B cell (primary cell): ENCODE data around the gene BCL2. TPM values are rescaled to one million over a fixed set of nuclear protein-coding genes. Genes with fewer than 3 reads are reported as not detected.

Experiments
- ATAC-seq: fragments of 200-7000 bp; cut with Tn5 transposase; one replicate; pipeline ENCODE4 v1.10.0; 2021; ENCODE audit warnings: low read depth, mild to moderate bottlenecking, moderate number of reproducible peaks, moderate library complexity
- CTCF ChIA-PET: fragments of 350-600 bp; sonication (Branson Sonifier 250); formaldehyde crosslinking; loops from one replicate; lab custom pipeline; 2021; ENCODE audit warnings: antibody characterized with exemption, inconsistent platforms; lab: Charles Lee
- POLR2A ChIA-PET: fragments of 350-600 bp; sonication (Branson Sonifier 250); formaldehyde crosslinking; loops from one replicate; lab custom pipeline; 2021; ENCODE audit warnings: antibody characterized with exemption; lab: Charles Lee
- DNase-seq: peaks from one replicate; pipeline ENCODE4 v3.0.0; 2013
- H2AFZ ChIP-seq: 2 replicates; pipeline ENCODE4 v1.6.1; 2012; ENCODE audit warnings: mild to moderate bottlenecking, low read depth, low read length; ENCODE audit not compliant: insufficient read depth, poor library complexity, severe bottlenecking
- H3K27ac ChIP-seq, 2 donors: 1 replicate in 1 of 2; 2 replicates in 1 of 2; pipeline ENCODE4 v1.5.1; 2012 to 2013; ENCODE audit warnings: low read length in 2 of 2, mild to moderate bottlenecking in 2 of 2, moderate library complexity in 1 of 2
- H3K27me3 ChIP-seq, 4 experiments: fragments of 200-600 bp in 1 of 4; sonication (generic) in 1 of 4; replicated peaks in 1 of 4; 1 replicate in 2 of 4; 2 replicates in 2 of 4; pipeline versions ENCODE4 v1.6.1 to v1.7.0; 2013 to 2016; ENCODE audit warnings: low read length in 3 of 4, mild to moderate bottlenecking in 2 of 4, mixed read lengths in 1 of 4, moderate library complexity in 1 of 4; ENCODE audit not compliant: insufficient read depth in 4 of 4, control insufficient read depth in 3 of 4; ENCODE audit errors: control extremely low read depth in 1 of 4
- H3K36me3 ChIP-seq, 2 experiments: replicated peaks in 1 of 2; 1 replicate in 1 of 2; 2 replicates in 1 of 2; pipeline versions ENCODE4 v1.6.1 to v1.7.1; 2013; ENCODE audit warnings: low read length in 1 of 2; ENCODE audit not compliant: insufficient read depth in 2 of 2, control insufficient read depth in 1 of 2; ENCODE audit errors: control extremely low read depth in 1 of 2, extremely low read depth in 1 of 2
- H3K4me1 ChIP-seq, 2 donors: fragments of 200-600 bp in 1 of 2; sonication (generic) in 1 of 2; 1 replicate in 1 of 2; 2 replicates in 1 of 2; pipeline versions ENCODE4 v1.5.1 to v1.6.1; 2013 to 2017; ENCODE audit warnings: low read length in 2 of 2; ENCODE audit not compliant: control insufficient read depth in 2 of 2, insufficient read depth in 2 of 2
- H3K4me2 ChIP-seq: replicated peaks from 2 replicates; pipeline ENCODE3; 2012; ENCODE audit warnings: mild to moderate bottlenecking, low read depth, low read length; ENCODE audit not compliant: poor library complexity, severe bottlenecking
- H3K4me3 ChIP-seq, 5 experiments: fragments of 200-600 bp in 1 of 5; sonication (generic) in 1 of 5; 1 replicate in 3 of 5; 2 replicates in 2 of 5; pipeline versions ENCODE4 v1.5.1 to v1.7.0; 2011 to 2016; ENCODE audit warnings: low read length in 4 of 5, mild to moderate bottlenecking in 4 of 5, low read depth in 2 of 5, control low read depth in 1 of 5, moderate library complexity in 1 of 5; ENCODE audit not compliant: insufficient read depth in 1 of 5; ENCODE audit errors: control extremely low read depth in 1 of 5, extremely low read depth in 1 of 5
- H3K79me2 ChIP-seq: fragments of 200-600 bp; sonication (generic); one replicate; pipeline ENCODE4 v1.6.0; 2016; ENCODE audit warnings: low read length; ENCODE audit not compliant: control insufficient read depth, insufficient read depth
- H3K9ac ChIP-seq: fragments of 200-600 bp; sonication (generic); 2 replicates; pipeline ENCODE4 v1.6.1; 2017; ENCODE audit warnings: mild to moderate bottlenecking, low read length, moderate library complexity
- H3K9me3 ChIP-seq, 3 donors: one replicate each; pipeline versions ENCODE4 v1.6.1 to v1.7.1; 2013; ENCODE audit warnings: low read length in 2 of 3; ENCODE audit not compliant: control insufficient read depth in 2 of 3, insufficient read depth in 1 of 3; ENCODE audit errors: control extremely low read depth in 1 of 3
- H4K20me1 ChIP-seq: 2 replicates; pipeline ENCODE4 v1.6.0; 2012; ENCODE audit warnings: mild to moderate bottlenecking, low read length; ENCODE audit not compliant: insufficient read depth, control insufficient read depth, poor library complexity, severe bottlenecking
- H3K27ac Mint-ChIP-seq: one replicate; pipeline ENCODE4 v1.8.0; 2021; ENCODE audit warnings: mixed read lengths
- H3K27me3 Mint-ChIP-seq: one replicate; pipeline ENCODE4 v1.8.0; 2021; ENCODE audit warnings: mixed read lengths
- H3K4me1 Mint-ChIP-seq: one replicate; pipeline ENCODE4 v1.8.0; 2021; ENCODE audit warnings: mixed read lengths
- H3K4me3 Mint-ChIP-seq: one replicate; pipeline ENCODE4 v1.8.0; 2021; ENCODE audit warnings: mixed read lengths
- H3K9me3 Mint-ChIP-seq: one replicate; pipeline ENCODE4 v1.8.0; 2022; ENCODE audit warnings: mixed read lengths; ENCODE audit not compliant: insufficient read depth
- CTCF ChIP-seq: fragments of 200-600 bp; IDR thresholded peaks from one replicate; pipeline ENCODE4 v1.8.0; 2022; ENCODE audit warnings: antibody characterized with exemption, mild to moderate bottlenecking
- EZH2 ChIP-seq: IDR thresholded peaks from 2 replicates; pipeline ENCODE4 v1.6.1; 2012; ENCODE audit warnings: borderline replicate concordance, low read depth, mild to moderate bottlenecking, moderate library complexity, low read length; ENCODE audit not compliant: insufficient read depth, poor library complexity, severe bottlenecking
- whole genome bisulfite sequencing: methylation state at CpG from one replicate; pipeline ENCODE4 v1.1.5; 2013; ENCODE audit warnings: missing lambda C conversion rate; ENCODE audit not compliant: insufficient coverage; 5-methylcytosine and 5-hydroxymethylcytosine counted together
- intact Hi-C: fragments of 100-400 bp; cut with micrococcal nuclease; formaldehyde crosslinking; loops from one replicate; pipeline ENCODE4 v1.10.0; 2022
- polyA plus RNA-seq: library from polyadenylated mRNA; depleted of rRNA; stranded (reverse); fragments of >200 nt; gene quantifications from 2 replicates; pipeline ENCODE4 v1.2.3, GENCODE V29; 2012
- total RNA-seq, 2 donors: library from RNA; stranded (reverse); fragments of 120-200 nt in 1 of 2; gene quantifications; 1 replicate in 1 of 2; 2 replicates in 1 of 2; pipeline versions ENCODE4 v1.2.3 to v1.2.4, GENCODE V29; 2013 to 2022

The BCL2 gene
- total and polyA plus RNA-seq, 2 donors (not counting 1 experiment from before 2014, with no cell fraction given) = 27.6 to 144 TPM

DNA sequence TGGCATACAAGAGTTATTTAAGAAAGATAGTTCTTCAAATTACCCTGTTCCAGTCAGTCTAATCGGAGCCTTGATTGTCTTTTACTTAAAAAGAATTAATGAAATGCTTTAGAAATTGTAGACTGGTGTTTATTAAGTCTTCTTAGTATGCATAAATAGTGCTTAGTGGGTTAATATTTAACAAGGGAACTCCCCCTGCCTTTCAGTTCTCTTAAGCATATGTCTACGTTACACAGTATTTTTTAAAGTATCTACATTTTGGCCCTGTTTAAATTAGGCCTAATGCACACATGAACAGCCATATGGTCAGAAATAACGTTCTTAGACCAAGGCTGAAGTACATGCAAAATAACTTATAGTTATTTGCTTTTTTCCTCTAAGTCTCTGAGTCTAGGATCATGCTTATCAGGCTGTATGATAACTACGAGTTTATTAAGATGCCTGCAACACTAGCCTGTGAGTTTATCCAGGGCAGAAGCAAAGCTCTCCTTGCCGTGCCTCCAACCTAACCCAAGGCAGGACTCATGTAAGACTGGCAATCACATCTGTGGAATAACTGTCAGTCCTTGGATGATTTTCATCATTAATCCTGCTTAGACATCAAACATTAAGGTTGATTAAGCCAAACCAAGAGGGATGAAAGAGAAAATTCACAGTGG lies 6.7 kb downstream of the BCL2 start:
- intact Hi-C loops = no loop called here
- Histone ChIP-seq H3K27me3 (no peaks in the 10 kb centered on the region), H2AFZ (peak overlapping the region; percentile 2), H3K9me3 (no peaks in the 10 kb centered on the region), H3K4me3 (peak overlapping the region in 4 of 5 experiments; percentile 4 to 98 (median 30)), H3K36me3 (peaks cover 0 to 4% of the 10 kb centered on the region in 2 experiments), H3K79me2 (peaks cover 100% of the 10 kb centered on the region), H3K27ac (peak overlapping the region; percentile 68 to 92), H3K9ac (peak overlapping the region; percentile 91), H4K20me1 (no peaks in the 10 kb centered on the region), H3K4me2 (peak overlapping the region; percentile 75), H3K4me1 (peaks cover 76 to 80% of the 10 kb centered on the region in 2 donors)
- ChIA-PET CTCF (interaction anchor here (0.6 to 3.7 kb wide), 10 partner anchors 9 to 180 kb away, joined by 4 to 22 read pairs (median 8); no protein-coding TSS in a partner anchor), POLR2A (interaction anchor here (0.9 to 2.1 kb wide), 2 partner anchors 19 to 157 kb away, joined by 3 to 6 read pairs; no protein-coding TSS in a partner anchor)
- Mint-ChIP-seq H3K9me3 (no peaks in the 10 kb centered on the region), H3K4me1 (peaks cover 85% of the 10 kb centered on the region), H3K27ac (peak overlapping the region; percentile 92), H3K4me3 (peak overlapping the region; percentile 81), H3K27me3 (no peaks in the 10 kb centered on the region)
- TF ChIP-seq CTCF (no peak), EZH2 (no peak)
- ATAC-seq (no peak), DNase-seq (peak; percentile 51)
- WGBS = 8% methylated on average over 1 of the region's 5 CpGs

- H2AFZ ChIP-seq = no peak overlapping the region
- TF ChIP-seq CTCF (no peak), EZH2 (no peak)
- H3K9me3 Mint-ChIP-seq = no peaks in the 10 kb centered on the region
- H3K27me3 Mint-ChIP-seq = no peaks in the 10 kb centered on the region
- H3K27me3 ChIP-seq = no peaks in the 10 kb centered on the region
- H3K4me1 ChIP-seq = peaks cover 78 to 84% of the 10 kb centered on the region in 2 donors
- no peaks in the 10 kb centered on the region for H3K9me3 ChIP-seq
- H3K9ac ChIP-seq = peak overlapping the region; percentile 91
- DNase-seq (no peak), ATAC-seq (no peak)
- intact Hi-C loops = no loop called here
- H3K27ac ChIP-seq = peak overlapping the region; percentile 68 to 92
- POLR2A ChIA-PET = interaction anchor here (0.6 to 2.2 kb wide), 8 partner anchors 18 to 296 kb away, joined by 3 to 10 read pairs (median 4); no protein-coding TSS in a partner anchor
- peak overlapping the region; percentile 75 for H3K4me2 ChIP-seq
- H3K79me2 ChIP-seq = peaks cover 100% of the 10 kb centered on the region
- CTCF ChIA-PET = interaction anchor here (0.7 to 3.7 kb wide), 19 partner anchors 10 to 294 kb away, joined by 3 to 22 read pairs (median 4); no protein-coding TSS in a partner anchor
- H3K4me1 Mint-ChIP-seq = peaks cover 91% of the 10 kb centered on the region
- H3K4me3 ChIP-seq = peak overlapping the region in 4 of 5 experiments; percentile 4 to 98 (median 30)
- WGBS = no CpG with 5 or more reads among the region's 3 CpGs
- peak overlapping the region; percentile 81 for H3K4me3 Mint-ChIP-seq
- H4K20me1 ChIP-seq = no peaks in the 10 kb centered on the region
- H3K27ac Mint-ChIP-seq = peak overlapping the region; percentile 92
- H3K36me3 ChIP-seq = peaks cover 0 to 5% of the 10 kb centered on the region in 2 experiments
Measured at GRCh38 chr18:63312019-63312409, 7.6 kb downstream of the BCL2 start.
